Activated naive CD4-positive, alpha-beta T cell treated with anti-CD3 and anti-CD28 coated beads, Interleukin-2, amount 10 ng/mL, durations not matched to agents 7 days and 5 days (primary cell): ENCODE measurements around the gene WDR72.
"Not testable (repeated sequence)": the region's sequence is repeated elsewhere in the genome, so short reads cannot be mapped to it uniquely, and the experiment has no call there.

Experiments used
- CTCF ChIA-PET: fragments of 350-600 bp; sonication (Branson Sonifier 250); formaldehyde crosslinking; loops from one replicate; lab custom pipeline; 2021; ENCODE audit warnings: antibody characterized with exemption; lab: Charles Lee
- DNase-seq: peaks from one replicate; pipeline ENCODE4 v3.0.0-alpha.2; 2020
- H3K27ac Mint-ChIP-seq: one replicate; pipeline ENCODE4 v1.8.0; 2021; ENCODE audit warnings: mild to moderate bottlenecking, moderate library complexity, mixed read lengths
- H3K27me3 Mint-ChIP-seq: one replicate; pipeline ENCODE4 v1.8.0; 2021; ENCODE audit warnings: mild to moderate bottlenecking, mixed read lengths
- H3K36me3 Mint-ChIP-seq: one replicate; pipeline ENCODE4 v1.8.0; 2021; ENCODE audit warnings: mixed read lengths
- H3K4me1 Mint-ChIP-seq: one replicate; pipeline ENCODE4 v1.8.0; 2021; ENCODE audit warnings: mixed read lengths
- H3K4me3 Mint-ChIP-seq: one replicate; pipeline ENCODE4 v1.8.0; 2021; ENCODE audit warnings: mild to moderate bottlenecking, moderate library complexity, mixed read lengths
- H3K9me3 Mint-ChIP-seq: one replicate; pipeline ENCODE4 v1.8.0; 2021; ENCODE audit warnings: mixed read lengths

WDR72 gene

DNA sequence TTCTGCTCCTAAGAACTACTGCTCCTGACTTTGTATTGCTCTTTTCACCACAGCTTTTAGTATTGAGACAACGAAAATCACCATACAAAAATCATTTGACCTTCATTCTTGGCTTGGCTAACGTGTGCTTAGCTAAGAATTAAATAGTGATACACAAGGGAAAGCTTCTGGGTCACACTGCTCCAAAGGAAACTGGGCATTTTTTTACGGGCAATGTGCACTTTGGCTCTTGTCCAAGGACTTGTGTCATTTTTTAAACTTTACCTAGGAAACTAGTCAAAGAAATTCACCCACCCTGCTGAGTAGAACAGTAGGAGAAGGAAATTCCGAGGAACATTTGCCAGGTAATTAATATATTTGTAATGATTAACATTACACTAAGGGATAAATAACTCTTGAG is 19.8 kb downstream of the WDR72 start:
- DNase-seq, result no peak
- H3K4me1 Mint-ChIP-seq, result no peaks in the 10 kb centered on the region
- H3K9me3 Mint-ChIP-seq, result no peaks in the 10 kb centered on the region
- no peaks in the 10 kb centered on the region for H3K27me3 Mint-ChIP-seq
- no peaks in the 10 kb centered on the region for H3K36me3 Mint-ChIP-seq
- no peak overlapping the region for H3K4me3 Mint-ChIP-seq
- no peak overlapping the region for H3K27ac Mint-ChIP-seq
- CTCF ChIA-PET, result no interaction called here

DNA sequence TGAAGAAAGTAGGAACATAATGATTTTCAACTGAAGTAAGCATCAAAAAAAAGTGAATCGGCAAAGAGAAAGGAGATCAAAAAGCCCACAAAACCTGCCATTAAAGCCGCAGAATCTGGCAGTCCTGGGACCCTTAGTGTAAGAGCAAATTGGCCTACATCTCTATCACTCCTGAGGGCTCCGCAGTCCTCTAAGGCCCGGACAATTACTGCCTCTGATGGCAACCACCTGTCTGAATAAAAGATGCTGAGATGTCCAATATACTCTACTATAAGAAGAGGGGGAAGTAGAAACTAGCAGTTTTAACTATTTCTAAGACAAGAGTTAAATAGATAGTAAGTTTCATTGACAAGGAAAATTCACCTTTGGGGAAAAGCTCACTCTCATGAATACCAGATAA is 20.3 kb downstream of the WDR72 start:
- CTCF ChIA-PET, result no interaction called here
- Mint-ChIP-seq H3K36me3 (no peaks in the 10 kb centered on the region), H3K4me1 (no peaks in the 10 kb centered on the region), H3K27me3 (no peaks in the 10 kb centered on the region), H3K9me3 (no peaks in the 10 kb centered on the region), H3K27ac (no peak overlapping the region), H3K4me3 (no peak overlapping the region)
- no peak for DNase-seq

DNA sequence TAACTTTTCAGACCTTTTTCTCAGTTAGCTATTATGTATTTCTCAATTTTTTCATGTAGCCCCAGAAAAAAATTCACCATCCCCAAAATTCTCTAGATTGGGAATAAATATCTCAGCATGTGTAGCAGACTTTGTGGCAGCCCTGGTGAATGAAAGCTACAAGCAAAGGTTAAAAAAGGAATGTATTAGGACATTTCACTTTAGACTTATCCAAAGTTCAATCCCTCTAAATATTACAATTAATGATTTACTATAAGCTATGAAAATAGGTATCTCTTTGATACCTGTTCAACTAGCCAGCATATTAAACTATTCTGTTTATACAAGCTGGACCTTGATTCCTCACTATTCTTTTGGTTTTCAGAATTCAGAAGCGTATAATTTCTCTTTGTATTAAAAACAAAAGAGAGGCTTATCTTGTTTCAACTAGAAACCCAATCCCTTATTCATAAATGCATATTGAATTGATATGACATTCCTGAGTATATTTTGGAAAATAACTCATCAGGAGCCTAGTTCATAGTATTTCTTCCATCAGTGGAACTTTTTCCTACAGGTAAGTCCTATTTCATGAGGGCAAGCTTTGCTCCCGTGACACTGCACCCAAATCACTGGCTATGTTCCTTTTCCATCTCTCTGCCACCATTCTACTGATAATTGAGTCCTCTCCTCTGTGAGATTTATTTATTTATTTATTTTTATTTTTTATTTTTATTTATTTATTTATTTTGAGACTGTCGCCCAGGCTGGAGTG is 38.0 kb downstream of the WDR72 start:
- CTCF ChIA-PET, result interaction anchor here (0.6 kb wide), 1 partner anchor 56 kb away, joined by 3 read pairs; no protein-coding TSS in a partner anchor
- Mint-ChIP-seq H3K36me3 (no peaks in the 10 kb centered on the region), H3K27me3 (no peaks in the 10 kb centered on the region), H3K27ac (no peak overlapping the region), H3K4me1 (no peaks in the 10 kb centered on the region), H3K4me3 (no peak overlapping the region), H3K9me3 (no peaks in the 10 kb centered on the region)
- no peak for DNase-seq

DNA sequence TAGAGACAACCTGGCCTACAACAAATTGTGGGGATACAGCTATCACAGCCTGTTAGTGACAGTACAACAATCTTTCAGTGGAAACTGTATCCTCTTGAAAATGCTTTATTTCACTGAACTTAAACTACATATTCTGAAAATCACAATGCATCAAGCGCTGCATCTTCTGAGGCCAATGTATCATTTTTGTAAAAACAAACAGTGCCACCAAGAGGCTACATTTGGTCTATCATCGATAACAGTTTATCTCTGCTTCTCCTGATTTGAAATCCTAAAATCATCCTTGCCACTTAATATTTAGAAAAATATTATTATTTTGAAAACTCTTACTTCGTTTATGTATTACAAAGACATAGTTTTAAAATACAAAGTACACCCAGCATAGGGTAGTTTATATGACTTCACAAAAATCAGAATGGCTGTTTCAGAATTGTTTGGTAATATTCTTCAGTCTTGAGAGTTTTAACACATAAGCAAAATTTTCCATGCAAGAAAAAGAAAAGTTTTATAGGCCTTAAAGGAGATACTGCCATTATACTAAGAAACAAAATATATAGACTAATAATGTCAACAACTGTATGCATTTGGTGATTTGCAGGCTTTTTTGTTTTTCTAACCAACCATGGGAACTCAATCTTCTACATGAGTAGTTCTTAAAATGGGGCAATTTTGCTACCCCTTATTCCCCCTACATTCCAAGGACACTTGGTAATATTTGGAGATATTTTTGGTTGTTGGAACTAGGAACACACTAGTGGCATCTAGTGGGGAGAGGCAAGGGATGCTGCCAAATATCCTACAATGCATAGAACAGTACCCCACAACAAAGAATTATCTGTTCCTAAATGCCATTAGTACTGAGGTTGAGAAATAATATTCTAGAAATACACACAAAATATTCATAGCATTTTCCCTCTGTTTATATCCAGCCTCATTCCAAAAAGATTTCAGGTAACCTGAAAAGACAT is 42.3 kb downstream of the WDR72 start:
- no peaks in the 10 kb centered on the region for H3K27me3 Mint-ChIP-seq
- CTCF ChIA-PET, result no interaction called here
- DNase-seq, result no peak

DNA sequence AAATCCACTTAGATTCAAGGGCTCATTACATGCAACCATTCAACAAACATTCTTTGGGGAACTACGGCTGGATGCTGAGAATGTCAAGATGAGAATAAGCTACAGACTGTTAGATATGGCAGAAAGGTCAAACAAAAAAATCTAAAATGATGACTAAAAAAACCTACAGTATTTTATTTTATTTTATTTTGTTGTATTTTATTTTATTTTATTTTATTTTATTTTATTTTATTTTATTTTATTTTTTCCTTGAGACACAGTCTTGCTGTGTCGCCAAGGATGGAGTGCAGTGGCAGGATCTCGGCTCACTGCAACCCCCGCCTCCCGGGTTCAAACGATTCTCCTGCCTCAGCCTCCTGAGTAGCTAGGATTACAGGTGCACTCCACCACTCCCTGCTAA is 46.2 kb downstream of the WDR72 start:
- no peak overlapping the region for H3K4me3 Mint-ChIP-seq
- no peaks in the 10 kb centered on the region for H3K27me3 Mint-ChIP-seq
- no peaks in the 10 kb centered on the region for H3K9me3 Mint-ChIP-seq
- H3K27ac Mint-ChIP-seq, result no peak overlapping the region
- no peaks in the 10 kb centered on the region for H3K4me1 Mint-ChIP-seq
- no peaks in the 10 kb centered on the region for H3K36me3 Mint-ChIP-seq
- no peak for DNase-seq
- CTCF ChIA-PET, result no interaction called here

More for the DNA sequence above, 42.3 kb downstream of the WDR72 start:
- Mint-ChIP-seq H3K27ac (no peak overlapping the region), H3K9me3 (no peaks in the 10 kb centered on the region), H3K4me3 (no peak overlapping the region), H3K4me1 (no peaks in the 10 kb centered on the region), H3K36me3 (no peaks in the 10 kb centered on the region)

DNA sequence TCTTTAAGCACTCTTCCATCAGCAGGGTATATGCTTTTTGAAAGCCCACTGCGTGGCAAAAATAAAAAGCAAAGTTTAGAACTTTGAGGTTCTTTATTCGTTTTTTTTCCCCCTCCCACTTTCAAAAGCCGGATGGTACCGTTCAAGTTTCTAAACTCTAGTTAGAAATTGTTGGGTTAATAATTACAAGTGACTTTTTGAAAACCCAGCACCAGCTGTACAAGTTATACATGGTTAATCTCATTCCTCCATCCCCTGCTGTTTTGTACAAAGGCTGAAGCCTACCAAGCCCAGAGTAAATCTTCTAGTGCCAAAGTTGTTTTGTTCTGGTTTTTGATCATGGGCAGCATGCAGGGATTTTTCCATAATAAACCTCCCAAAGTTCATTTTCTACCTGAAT is 48.6 kb downstream of the WDR72 start:
- H3K9me3 Mint-ChIP-seq, result no peaks in the 10 kb centered on the region
- H3K27ac Mint-ChIP-seq, result no peak overlapping the region
- DNase-seq, result no peak
- H3K4me3 Mint-ChIP-seq, result no peak overlapping the region
- H3K4me1 Mint-ChIP-seq, result no peaks in the 10 kb centered on the region
- CTCF ChIA-PET, result no interaction called here
- no peaks in the 10 kb centered on the region for H3K27me3 Mint-ChIP-seq
- no peaks in the 10 kb centered on the region for H3K36me3 Mint-ChIP-seq

DNA sequence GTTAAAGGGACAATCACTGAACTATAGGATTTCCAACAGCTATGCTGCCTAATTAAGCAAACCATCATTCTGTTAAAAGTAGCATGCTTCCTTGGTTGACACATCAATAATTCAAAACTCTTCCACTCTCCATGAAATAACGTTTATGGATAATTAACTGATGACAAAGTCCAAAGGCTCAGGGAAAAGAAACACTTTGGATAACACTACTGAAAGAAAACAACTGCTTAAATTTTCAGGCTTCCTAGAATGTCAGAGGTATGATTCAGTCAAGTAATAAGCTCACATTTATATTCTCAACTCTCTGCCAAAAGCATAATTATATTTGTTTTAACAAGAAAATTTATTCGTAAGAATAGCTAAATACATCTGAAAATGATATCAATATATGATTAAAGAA is 49.6 kb downstream of the WDR72 start:
- H3K4me1 Mint-ChIP-seq, result no peaks in the 10 kb centered on the region
- CTCF ChIA-PET, result no interaction called here
- no peaks in the 10 kb centered on the region for H3K27me3 Mint-ChIP-seq
- H3K4me3 Mint-ChIP-seq, result no peak overlapping the region
- no peaks in the 10 kb centered on the region for H3K9me3 Mint-ChIP-seq
- DNase-seq, result no peak
- H3K36me3 Mint-ChIP-seq, result no peaks in the 10 kb centered on the region
- no peak overlapping the region for H3K27ac Mint-ChIP-seq

DNA sequence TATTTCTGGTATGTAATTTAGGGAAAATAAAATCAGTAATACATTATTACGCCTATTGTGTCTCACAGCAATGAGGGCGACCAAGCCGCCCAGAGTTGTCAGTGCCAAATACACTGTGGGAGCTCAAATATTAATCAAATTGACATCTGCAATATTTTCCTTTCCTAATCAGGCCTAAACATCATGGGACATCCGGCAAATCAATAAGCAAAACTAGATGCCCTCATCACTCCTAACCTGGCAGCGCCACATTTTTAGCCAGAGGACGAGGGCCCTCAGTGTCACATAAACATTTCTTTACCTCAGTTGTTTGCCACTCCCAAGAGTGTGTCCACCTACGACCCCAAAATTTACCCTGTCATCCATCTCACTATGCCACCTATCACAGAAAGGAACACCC is 64.1 kb downstream of the WDR72 start:
- CTCF ChIA-PET, result no interaction called here
- Mint-ChIP-seq H3K27me3 (no peaks in the 10 kb centered on the region), H3K36me3 (no peaks in the 10 kb centered on the region), H3K9me3 (no peaks in the 10 kb centered on the region), H3K27ac (no peak overlapping the region), H3K4me1 (no peaks in the 10 kb centered on the region), H3K4me3 (no peak overlapping the region)
- no peak for DNase-seq

DNA sequence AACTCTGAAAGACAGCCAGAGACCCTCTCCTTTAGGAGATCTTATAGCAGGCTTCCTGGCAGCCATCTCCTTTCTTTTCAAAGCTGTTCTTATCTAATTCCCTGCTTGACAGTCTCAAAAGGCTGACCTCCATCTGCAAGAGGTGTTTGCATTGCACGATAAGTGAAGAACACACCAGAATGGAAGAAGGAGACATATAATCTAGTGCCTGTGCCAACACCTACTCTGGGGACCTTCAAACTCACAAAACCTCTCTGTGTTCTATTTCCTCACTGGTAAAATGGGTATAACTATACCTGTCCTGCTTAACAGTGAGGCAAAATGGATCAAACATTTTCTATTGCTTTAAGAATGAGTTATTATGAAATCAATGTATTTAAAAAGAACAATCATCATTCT is 65.0 kb downstream of the WDR72 start:
- no peaks in the 10 kb centered on the region for H3K9me3 Mint-ChIP-seq
- no peaks in the 10 kb centered on the region for H3K27me3 Mint-ChIP-seq
- CTCF ChIA-PET, result no interaction called here
- no peak overlapping the region for H3K27ac Mint-ChIP-seq
- no peak for DNase-seq
- no peaks in the 10 kb centered on the region for H3K4me1 Mint-ChIP-seq
- no peak overlapping the region for H3K4me3 Mint-ChIP-seq
- no peaks in the 10 kb centered on the region for H3K36me3 Mint-ChIP-seq

DNA sequence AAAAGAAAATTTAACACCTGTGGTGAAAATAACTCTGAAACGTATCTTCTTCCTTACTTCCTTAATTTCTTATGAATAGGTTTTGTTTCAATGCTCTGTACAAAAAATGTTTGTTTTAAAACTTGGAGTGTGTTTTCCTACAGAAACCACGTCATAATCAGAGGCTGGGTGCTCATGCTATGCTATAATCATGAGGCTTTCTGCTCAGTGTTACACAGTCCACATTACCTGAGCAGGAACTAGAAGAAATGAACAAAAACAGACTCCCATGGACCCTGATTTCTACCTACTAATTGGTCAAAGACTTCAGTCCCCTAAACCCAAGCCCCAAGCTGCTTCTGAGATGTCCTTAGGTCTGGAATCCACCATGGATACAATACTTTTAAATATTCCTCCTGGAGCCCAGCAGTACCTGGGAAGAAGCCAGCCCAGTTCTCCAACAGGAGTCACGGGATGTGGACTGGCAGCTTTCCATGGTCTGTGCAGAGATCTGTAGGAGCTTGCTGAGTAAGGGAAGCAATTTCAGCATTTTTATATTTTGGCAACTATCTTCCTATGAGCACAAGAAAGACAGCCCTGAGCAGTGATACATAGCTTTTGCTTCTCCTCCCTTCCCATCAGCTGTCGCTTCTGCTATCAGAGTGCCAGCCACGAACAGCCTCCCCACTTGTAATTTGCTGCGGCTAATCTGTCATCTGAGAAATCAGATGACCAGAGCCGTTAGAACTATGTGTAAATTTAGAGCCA is 65.6 kb downstream of the WDR72 start:
- no peaks in the 10 kb centered on the region for H3K27me3 Mint-ChIP-seq
- no peaks in the 10 kb centered on the region for H3K36me3 Mint-ChIP-seq
- H3K4me3 Mint-ChIP-seq, result no peak overlapping the region
- CTCF ChIA-PET, result no interaction called here
- H3K4me1 Mint-ChIP-seq, result no peaks in the 10 kb centered on the region
- DNase-seq, result no peak
- H3K9me3 Mint-ChIP-seq, result no peaks in the 10 kb centered on the region
- no peak overlapping the region for H3K27ac Mint-ChIP-seq

DNA sequence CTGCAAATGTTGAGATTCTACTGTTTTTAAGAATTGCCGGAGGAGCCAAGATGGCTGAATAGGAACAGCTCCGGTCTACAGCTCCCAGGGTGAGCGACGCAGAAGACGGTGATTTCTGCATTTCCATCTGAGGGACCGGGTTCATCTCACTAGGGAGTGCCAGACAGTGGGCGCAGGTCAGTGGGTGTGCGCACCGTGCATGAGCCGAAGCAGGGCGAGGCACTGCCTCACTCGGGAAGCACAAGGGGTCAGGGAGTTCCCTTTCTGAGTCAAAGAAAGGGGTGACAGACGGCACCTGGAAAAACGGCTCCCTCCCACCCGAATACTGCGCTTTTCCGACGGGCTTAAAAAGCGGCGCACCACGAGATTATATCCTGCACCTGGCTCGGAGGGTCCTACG is 75.3 kb downstream of the WDR72 start:
- H3K4me3 Mint-ChIP-seq, CTCF ChIA-PET, H3K9me3 Mint-ChIP-seq, H3K27ac Mint-ChIP-seq, H3K4me1 Mint-ChIP-seq, H3K36me3 Mint-ChIP-seq, H3K27me3 Mint-ChIP-seq, DNase-seq: not testable (repeated sequence)

DNA sequence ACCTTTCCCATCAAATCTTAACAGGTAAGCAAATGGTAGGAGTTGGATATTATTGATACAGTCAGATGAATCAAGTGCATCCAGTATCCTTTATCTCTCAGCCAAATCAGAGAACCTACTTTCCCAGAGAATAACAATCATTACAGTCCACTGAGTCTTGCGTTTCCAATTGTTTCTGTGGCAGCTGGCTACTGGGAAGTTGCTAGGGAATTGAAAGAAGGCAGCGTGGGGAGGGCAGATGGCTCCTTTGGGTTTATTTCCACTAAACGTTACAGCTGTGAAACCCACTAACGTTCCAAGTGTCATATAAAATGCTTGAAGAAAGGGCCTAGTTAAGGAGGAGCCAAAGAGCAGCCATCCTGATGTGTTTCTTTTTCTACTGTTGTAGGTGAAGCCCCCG is 78.4 kb downstream of the WDR72 start:
- H3K4me1 Mint-ChIP-seq, result no peaks in the 10 kb centered on the region
- H3K27me3 Mint-ChIP-seq, result no peaks in the 10 kb centered on the region
- no peak for DNase-seq
- CTCF ChIA-PET, result no interaction called here
- H3K27ac Mint-ChIP-seq, result no peak overlapping the region
- no peak overlapping the region for H3K4me3 Mint-ChIP-seq
- H3K36me3 Mint-ChIP-seq, result no peaks in the 10 kb centered on the region
- peaks cover 2% of the 10 kb centered on the region for H3K9me3 Mint-ChIP-seq

DNA sequence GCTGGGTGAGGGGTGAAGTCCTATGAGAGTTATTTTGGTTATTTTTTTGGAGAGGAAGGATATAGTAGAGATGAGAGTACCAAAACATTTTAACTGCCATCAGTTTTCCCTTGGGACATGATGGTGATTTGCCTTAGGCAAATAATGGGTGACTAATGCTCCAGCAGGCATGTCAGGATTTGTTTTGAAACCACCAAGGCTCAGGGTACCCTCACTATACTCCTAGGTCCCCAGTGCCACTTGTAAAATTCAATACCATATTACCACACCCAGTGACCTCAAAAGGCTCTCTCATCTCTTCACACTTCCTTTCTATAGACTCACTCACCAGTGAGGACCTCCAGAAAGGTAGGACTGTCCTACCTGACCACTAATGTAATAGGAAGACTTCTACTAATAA is 83.6 kb downstream of the WDR72 start:
- Mint-ChIP-seq H3K27ac (no peak overlapping the region), H3K9me3 (no peaks in the 10 kb centered on the region), H3K27me3 (no peaks in the 10 kb centered on the region), H3K4me1 (no peaks in the 10 kb centered on the region), H3K36me3 (no peaks in the 10 kb centered on the region), H3K4me3 (no peak overlapping the region)
- no peak for DNase-seq
- CTCF ChIA-PET, result no interaction called here

DNA sequence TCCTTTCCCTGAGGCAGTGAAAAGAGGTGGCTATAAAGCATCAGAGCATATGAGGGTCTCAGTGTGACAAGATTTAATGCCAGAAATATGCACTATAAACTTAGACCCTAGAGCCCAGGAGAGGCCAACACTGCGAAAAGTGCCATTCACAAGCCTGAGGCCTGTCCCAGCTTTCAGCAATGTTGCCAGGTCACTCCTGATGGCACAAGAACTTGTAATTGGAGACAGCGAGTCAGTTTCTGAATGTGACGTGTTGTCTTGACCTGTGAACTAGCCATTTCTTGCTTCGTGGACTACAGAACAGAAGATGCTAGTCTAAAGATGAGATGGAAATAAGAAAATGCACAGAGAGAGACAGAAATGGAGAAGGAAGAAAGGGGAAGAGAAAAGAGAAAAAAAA is 87.9 kb downstream of the WDR72 start:
- DNase-seq, result no peak
- no peak overlapping the region for H3K4me3 Mint-ChIP-seq
- CTCF ChIA-PET, result no interaction called here
- no peaks in the 10 kb centered on the region for H3K4me1 Mint-ChIP-seq
- H3K9me3 Mint-ChIP-seq, result no peaks in the 10 kb centered on the region
- no peaks in the 10 kb centered on the region for H3K27me3 Mint-ChIP-seq
- H3K27ac Mint-ChIP-seq, result no peak overlapping the region
- no peaks in the 10 kb centered on the region for H3K36me3 Mint-ChIP-seq
